NT2/D1 (cell line): ENCODE results near the gene FBLN7.

Source experiments
- SUZ12 ChIP-seq: IDR thresholded peaks from 2 replicates; pipeline ENCODE4 v1.6.1; 2011; ENCODE audit not compliant: insufficient read length, insufficient read depth; ENCODE audit errors: extremely low read depth
- YY1 ChIP-seq: IDR thresholded peaks from 2 replicates; pipeline ENCODE4 v1.6.1; 2011; ENCODE audit not compliant: insufficient read length, insufficient read depth
- ZNF274 ChIP-seq: IDR thresholded peaks from 2 replicates; pipeline ENCODE4 v1.6.1; 2011; ENCODE audit warnings: mild to moderate bottlenecking, low read depth, low read length

GRCh38 chr2:112148477-112148876 is 10.3 kb downstream of the FBLN7 start:
- no peak for TF ChIP-seq ZNF274
- no peak for TF ChIP-seq YY1
- no peak for TF ChIP-seq SUZ12
